SK-N-SH (cell line): ENCODE data around the gene GIT2. TPM values are rescaled to one million over a fixed set of nuclear protein-coding genes. Genes with fewer than 3 reads are reported as not detected.

Experiments
- CTCF ChIA-PET: fragments of 300-600, 350-600 bp; formaldehyde crosslinking; extraction: SDS; loops from one replicate; lab custom pipeline; 2021; lab: Yijun Ruan, JAX
- POLR2A ChIA-PET: fragments of 350-600 bp; sonication (Branson Sonifier 250); formaldehyde crosslinking; extraction: SDS; loops from one replicate; lab custom pipeline; 2020; ENCODE audit warnings: antibody characterized with exemption, inconsistent platforms; lab: Yijun Ruan, JAX
- DNase-seq: peaks from one replicate; pipeline ENCODE4 v3.0.0; 2012
- H2AFZ ChIP-seq: fragments of 200-600 bp; sonication (generic); 2 replicates; pipeline ENCODE4 v1.8.1; 2016; ENCODE audit warnings: antibody characterized with exemption, mild to moderate bottlenecking, low read depth
- H3F3A ChIP-seq: fragments of 200-600 bp; sonication (generic); replicated peaks from 2 replicates; pipeline ENCODE3; 2016; ENCODE audit warnings: antibody characterized with exemption, mild to moderate bottlenecking; ENCODE audit not compliant: insufficient read depth
- H3K27ac ChIP-seq, 2 experiments: fragments of 200-500 bp in 1 of 2; fragments of 200-600 bp in 1 of 2; sonication (Bioruptor generic) in 1 of 2; sonication (generic), shearing (Covaris generic) in 1 of 2; 2 replicates each; pipeline versions ENCODE4 v1.5.1 to v1.6.1; 2014 to 2016; ENCODE audit warnings: low read depth in 2 of 2, inconsistent platforms in 1 of 2, low read length in 1 of 2, mild to moderate bottlenecking in 1 of 2, mixed read lengths in 1 of 2
- H3K27me3 ChIP-seq: fragments of 200-600 bp; sonication (generic), shearing (Covaris generic); 2 replicates; pipeline ENCODE4 v1.6.1; 2016; ENCODE audit warnings: mixed run types; ENCODE audit not compliant: insufficient read depth
- H3K36me3 ChIP-seq, 2 experiments: fragments of 200-500 bp in 1 of 2; fragments of 200-600 bp in 1 of 2; sonication (Bioruptor generic) in 1 of 2; sonication (generic) in 1 of 2; replicated peaks in 1 of 2; 2 replicates each; pipeline versions ENCODE3 to v1.5.1; 2014 to 2016; ENCODE audit warnings: low read length in 1 of 2, mild to moderate bottlenecking in 1 of 2; ENCODE audit not compliant: insufficient read depth in 2 of 2, control insufficient read depth in 1 of 2
- H3K4me1 ChIP-seq, 2 experiments: fragments of 200-500 bp in 1 of 2; fragments of 200-600 bp in 1 of 2; sonication (Bioruptor generic) in 1 of 2; sonication (generic), shearing (Covaris generic) in 1 of 2; 2 replicates each; pipeline versions ENCODE4 v1.5.1 to v1.6.1; 2014 to 2016; ENCODE audit warnings: low read depth in 1 of 2, low read length in 1 of 2, mixed run types in 1 of 2; ENCODE audit not compliant: insufficient read depth in 2 of 2, control insufficient read depth in 1 of 2
- H3K4me2 ChIP-seq: fragments of 200-600 bp; sonication (generic), shearing (Covaris generic); 2 replicates; pipeline ENCODE4 v1.6.1; 2017; ENCODE audit warnings: mixed run types
- H3K4me3 ChIP-seq, 2 experiments: fragments of 200-500 bp in 1 of 2; fragments of 200-600 bp in 1 of 2; sonication (Bioruptor generic) in 1 of 2; sonication (generic), shearing (Covaris generic) in 1 of 2; 2 replicates each; pipeline versions ENCODE4 v1.5.1 to v1.8.1; 2014 to 2016; ENCODE audit warnings: low read depth in 2 of 2, inconsistent platforms in 1 of 2, low read length in 1 of 2, mild to moderate bottlenecking in 1 of 2, mixed read lengths in 1 of 2, moderate library complexity in 1 of 2
- H3K79me2 ChIP-seq: fragments of 200-600 bp; sonication (generic); 2 replicates; pipeline ENCODE4 v1.8.1; 2017; ENCODE audit warnings: mild to moderate bottlenecking; ENCODE audit not compliant: insufficient read depth
- H3K9ac ChIP-seq: fragments of 200-600 bp; sonication (generic); 2 replicates; pipeline ENCODE4 v1.6.1; 2017; ENCODE audit warnings: mixed run types
- H3K9me2 ChIP-seq: fragments of 200-600 bp; sonication (generic); 2 replicates; pipeline ENCODE4 v1.6.1; 2017; ENCODE audit warnings: mixed run types
- H3K9me3 ChIP-seq: fragments of 200-600 bp; sonication (generic); 2 replicates; pipeline ENCODE4 v1.6.1; 2017; ENCODE audit warnings: mixed run types, mild to moderate bottlenecking, moderate library complexity
- H4K20me1 ChIP-seq: fragments of 200-600 bp; sonication (generic); 2 replicates; pipeline ENCODE4 v1.6.1; 2017; ENCODE audit warnings: mild to moderate bottlenecking, mixed run types; ENCODE audit not compliant: insufficient read depth
- FOXJ3 ChIP-seq: sonication (generic); formaldehyde crosslinking; IDR thresholded peaks from 2 replicates; pipeline ENCODE4 v1.5.1; 2020; ENCODE audit warnings: mild to moderate bottlenecking, missing genetic modification reagents
- GABPA ChIP-seq: IDR thresholded peaks from 2 replicates; pipeline ENCODE4 v1.4.0; 2012; ENCODE audit warnings: low read depth, mild to moderate bottlenecking
- GATA2 ChIP-seq: sonication (generic); formaldehyde crosslinking; IDR thresholded peaks from 2 replicates; pipeline ENCODE4 v1.5.0; 2020; ENCODE audit warnings: mild to moderate bottlenecking, missing genetic modification reagents
- MEF2A ChIP-seq: IDR thresholded peaks from 2 replicates; pipeline ENCODE4 v1.4.0; 2012; ENCODE audit warnings: low read depth, borderline replicate concordance
- MXI1 ChIP-seq: IDR thresholded peaks from 2 replicates; pipeline ENCODE4 v1.6.1; 2012; ENCODE audit warnings: mild to moderate bottlenecking, low read depth, low read length, improper control_type of control experiment
- NFIC ChIP-seq: IDR thresholded peaks from 2 replicates; pipeline ENCODE4 v1.4.0; 2012; ENCODE audit warnings: borderline replicate concordance
- POLR2AphosphoS5 ChIP-seq: IDR thresholded peaks from 2 replicates; pipeline ENCODE4 v1.6.1; 2012; ENCODE audit warnings: low read depth, low read length
- RCOR1 ChIP-seq: fragments of 150-350 bp; IDR thresholded peaks from 2 replicates; pipeline ENCODE4 v1.6.1; 2017; ENCODE audit warnings: antibody characterized with exemption, low read length
- REST ChIP-seq: IDR thresholded peaks from 2 replicates; pipeline ENCODE4 v1.6.1; 2012; ENCODE audit warnings: mild to moderate bottlenecking, low read depth, low read length, moderate library complexity
- RFX5 ChIP-seq: IDR thresholded peaks from 2 replicates; pipeline ENCODE4 v1.6.1; 2012; ENCODE audit warnings: mild to moderate bottlenecking, improper control_type of control experiment, low read length
- SIN3A ChIP-seq: IDR thresholded peaks from 2 replicates; pipeline ENCODE4 v1.6.1; 2012; ENCODE audit warnings: low read depth, mild to moderate bottlenecking, low read length, moderate library complexity, borderline replicate concordance
- TCF12 ChIP-seq: IDR thresholded peaks from 2 replicates; pipeline ENCODE4 v1.4.0; 2012
- TEAD4 ChIP-seq: IDR thresholded peaks from 2 replicates; pipeline ENCODE4 v1.4.0; 2012; ENCODE audit warnings: mild to moderate bottlenecking, borderline replicate concordance; ENCODE audit not compliant: insufficient read depth
- USF1 ChIP-seq: IDR thresholded peaks from 2 replicates; pipeline ENCODE4 v1.4.0; 2012; ENCODE audit warnings: low read depth, borderline replicate concordance
- YY1 ChIP-seq: IDR thresholded peaks from 2 replicates; pipeline ENCODE4 v1.4.0; 2012; ENCODE audit warnings: low read depth, mild to moderate bottlenecking
- ZBTB33 ChIP-seq: IDR thresholded peaks from 2 replicates; pipeline ENCODE4 v1.4.0; 2012; ENCODE audit warnings: low read depth, borderline replicate concordance
- WGBS: methylation state at CpG from one replicate; pipeline ENCODE4 v1.1.6; 2017; ENCODE audit warnings: low lambda C conversion rate; 5-methylcytosine and 5-hydroxymethylcytosine counted together
- polyA plus RNA-seq, 3 experiments: library from polyadenylated mRNA; depleted of rRNA; stranded (reverse); fragments of >200 nt; gene quantifications; 2 replicates each; pipeline ENCODE4 v1.2.3, GENCODE V29; 2012

The GIT2 gene
- polyA plus RNA-seq, 1 of the 3 experiments (the other 2 are of a cell fraction), result 21.2 TPM

GRCh38 chr12:109919456-109919855, 76.7 kb downstream of the GIT2 start:
- Histone ChIP-seq H3K9me3 (no peaks in the 10 kb centered on the region), H2AFZ (no peak overlapping the region), H3K36me3 (peaks cover 17 to 34% of the 10 kb centered on the region in 2 experiments), H3K79me2 (no peaks in the 10 kb centered on the region), H3K4me3 (no peak overlapping the region), H3K9ac (no peak overlapping the region), H3K27ac (no peak overlapping the region), H3K27me3 (no peaks in the 10 kb centered on the region), H3K9me2 (no peaks in the 10 kb centered on the region), H3K4me1 (peaks cover 0 to 10% of the 10 kb centered on the region in 2 experiments; a peak in 1 of 4 replicates), H3F3A (no peaks in the 10 kb centered on the region), H3K4me2 (no peak overlapping the region), H4K20me1 (no peaks in the 10 kb centered on the region)
- WGBS, result 83% methylated on average over 10 of the region's 10 CpGs
- CTCF ChIA-PET, result interaction anchor here (0.6 to 1.5 kb wide), 4 partner anchors 9 to 75 kb away, joined by 3 to 4 read pairs (median 3); no protein-coding TSS in a partner anchor
- TF ChIP-seq NFIC (no peak), POLR2AphosphoS5 (no peak), ZBTB33 (no peak), GABPA (no peak), MXI1 (0 out of 2 replicates have a peak, but pooled peaks have one; percentile 28), YY1 (no peak)
- POLR2A ChIA-PET, result no interaction called here
- peak; percentile 50 for DNase-seq

GRCh38 chr12:109916045-109916444, 80.1 kb downstream of the GIT2 start:
- H3F3A ChIP-seq, result peaks cover 4% of the 10 kb centered on the region
- H3K9me2 ChIP-seq, result no peaks in the 10 kb centered on the region
- CTCF ChIA-PET, result interaction anchor here (0.8 kb wide), 1 partner anchor 81 kb away, joined by 3 read pairs; no protein-coding TSS in a partner anchor
- no peaks in the 10 kb centered on the region for H3K79me2 ChIP-seq
- no peak overlapping the region for H3K27ac ChIP-seq
- H3K9ac ChIP-seq, result no peak overlapping the region
- TF ChIP-seq NFIC (no peak), SIN3A (no peak), MEF2A (no peak), ZBTB33 (no peak), YY1 (no peak), USF1 (no peak), RFX5 (no peak), REST (no peak), FOXJ3 (CRISPR knock-in tag) (no peak), TEAD4 (no peak), RCOR1 (no peak), GATA2 (no peak), TCF12 (no peak)
- TF ChIP-seq, all 33 proteins: peak for 0
- H4K20me1 ChIP-seq, result no peaks in the 10 kb centered on the region
- no peaks in the 10 kb centered on the region for H3K9me3 ChIP-seq
- DNase-seq, result no peak
- peaks cover 28 to 48% of the 10 kb centered on the region in 2 experiments for H3K36me3 ChIP-seq
- WGBS, result 86% methylated on average over 4 of the region's 4 CpGs
- no peak overlapping the region for H2AFZ ChIP-seq
- H3K4me2 ChIP-seq, result no peak overlapping the region
- POLR2A ChIA-PET, result no interaction called here
- no peaks in the 10 kb centered on the region for H3K27me3 ChIP-seq
- peaks cover 0 to 24% of the 10 kb centered on the region in 2 experiments; a peak in 1 of 4 replicates for H3K4me1 ChIP-seq
- no peak overlapping the region for H3K4me3 ChIP-seq
